Endometrial microvascular endothelial cells (primary cell): ENCODE measurements around the gene CEP170B. TPM values are rescaled to one million over a fixed set of nuclear protein-coding genes. Genes with fewer than 3 reads are reported as not detected.
"Not testable (repeated sequence)": the region's sequence is repeated elsewhere in the genome, so short reads cannot be mapped to it uniquely, and the experiment has no call there.

Source experiments
- in situ Hi-C: cut with HindIII; loops from 2 replicates; pipeline ENCODE4 v1.10.0; 2017; ENCODE audit warnings: low sequenced_read_pairs, low pct_unique_long_range_greater_than_20kb; ENCODE audit errors: inconsistent ontology term
- total RNA-seq: library from RNA; depleted of rRNA; stranded (reverse); fragments of >200 nt; gene quantifications from one replicate; pipeline ENCODE4 v1.2.3, GENCODE V29; 2015; ENCODE audit errors: inconsistent ontology term

Gene CEP170B
- total RNA-seq, 1 donor from 2014 or later = 20.1 TPM

DNA sequence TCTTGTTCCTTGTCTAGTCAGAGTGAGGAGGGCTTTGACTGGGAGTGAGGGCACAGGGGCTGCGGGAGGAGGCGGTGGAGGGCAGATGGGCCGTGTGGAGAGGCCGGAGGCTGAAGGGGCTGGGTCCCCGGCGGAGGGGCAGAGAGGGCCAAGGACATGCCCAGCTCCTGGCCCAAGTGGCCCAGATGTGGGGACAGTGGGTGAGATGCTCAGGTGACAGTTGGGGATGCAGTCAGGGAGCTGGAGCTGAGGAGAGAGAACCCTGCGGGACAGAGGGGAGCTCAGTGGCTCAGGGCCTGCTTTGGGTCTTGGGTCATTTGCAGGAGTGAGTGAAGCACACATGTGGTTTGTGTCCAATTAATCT lies 33.1 kb downstream of the CEP170B start:
- in situ Hi-C loops = no loop called here

DNA sequence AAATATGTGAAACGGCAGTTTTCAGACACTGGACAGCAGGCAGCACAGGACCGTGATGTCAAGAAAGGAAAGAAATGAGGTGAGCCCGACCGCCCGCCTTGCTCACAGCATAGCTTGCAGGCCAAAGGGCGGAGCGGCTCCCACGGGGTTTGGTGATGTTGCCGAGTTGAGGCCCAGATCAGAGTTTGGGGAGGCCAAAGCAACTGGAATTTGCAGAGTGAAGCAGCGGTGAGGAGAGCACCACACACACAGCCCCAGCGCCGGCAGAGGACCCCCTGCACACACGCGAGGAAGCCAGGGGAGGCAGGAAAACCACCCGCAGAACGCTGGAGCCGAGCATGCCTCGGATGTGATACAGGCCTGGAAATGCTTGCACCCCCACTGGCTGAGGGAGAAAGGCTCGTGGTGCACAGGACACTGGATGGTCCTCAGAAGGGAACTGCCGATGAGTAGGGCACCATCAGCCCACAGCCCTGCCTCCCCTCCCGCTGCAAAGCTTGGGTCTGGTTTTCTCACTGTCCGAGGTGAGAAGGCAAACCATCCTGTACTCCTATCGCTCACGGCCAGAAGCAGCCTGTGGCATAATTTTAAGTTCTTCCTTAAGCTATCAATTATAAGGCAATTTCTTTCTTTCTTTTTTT lies 33.9 kb downstream of the CEP170B start:
- in situ Hi-C loops = no loop called here

DNA sequence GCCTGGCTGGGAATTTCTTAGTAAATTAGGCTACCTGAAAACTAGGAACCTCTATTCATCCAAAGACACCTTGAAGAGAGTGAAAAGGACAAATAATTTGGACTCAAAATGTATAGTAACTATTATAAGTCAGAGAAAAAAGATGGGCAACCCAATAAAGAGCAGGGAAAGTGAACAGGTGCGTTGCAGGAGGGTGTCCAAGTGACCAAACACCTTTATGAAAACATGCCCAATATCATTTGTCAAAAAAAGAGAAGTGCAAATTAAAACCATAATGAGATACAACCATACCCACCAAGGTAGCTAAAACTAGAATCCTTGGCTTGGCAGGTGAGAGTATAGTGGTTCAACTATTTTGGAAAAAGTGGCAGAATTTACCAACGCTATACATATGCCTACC lies 34.7 kb downstream of the CEP170B start:
- in situ Hi-C loops = no loop called here

DNA sequence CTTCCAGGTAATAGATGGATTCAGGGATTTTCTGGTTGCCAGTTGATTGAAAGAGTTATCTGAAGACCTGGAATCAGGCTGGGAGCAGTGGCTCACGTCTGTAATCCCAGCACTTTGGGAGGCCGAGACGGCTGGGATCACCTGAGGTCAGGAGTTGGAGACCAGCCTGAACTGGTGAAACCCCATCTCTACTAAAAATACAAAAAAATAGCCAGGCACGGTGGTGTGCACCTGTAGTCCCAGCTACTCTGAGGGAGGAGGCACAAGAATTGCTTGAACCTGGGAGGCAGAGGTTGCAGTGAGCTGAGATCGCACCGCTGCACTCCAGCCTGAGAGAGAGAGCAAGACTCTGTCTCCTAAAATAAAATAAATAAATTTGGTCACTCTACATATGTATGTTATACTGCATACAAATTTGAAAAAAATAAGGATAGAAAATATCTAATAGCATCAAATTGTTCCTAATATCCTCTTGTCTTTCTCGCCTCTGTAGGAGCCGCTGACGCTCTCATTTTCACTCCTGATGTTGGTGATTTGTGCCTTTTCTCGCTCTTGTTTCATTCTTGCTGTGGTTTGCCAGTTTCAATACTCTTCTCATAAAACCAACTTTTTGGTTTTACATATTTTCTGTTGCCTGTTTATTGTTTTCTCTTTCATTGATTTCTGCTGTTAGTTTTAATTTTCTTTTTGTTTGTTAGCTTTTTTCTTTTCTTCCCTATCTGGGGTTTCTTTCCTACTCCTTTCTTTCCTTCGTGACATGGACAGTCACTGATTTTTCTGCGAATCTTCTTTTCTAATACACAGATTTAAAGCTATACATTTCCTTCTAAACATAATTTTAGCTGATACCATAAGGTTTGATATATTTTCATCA lies 35.8 kb downstream of the CEP170B start:
- in situ Hi-C loops = no loop called here

DNA sequence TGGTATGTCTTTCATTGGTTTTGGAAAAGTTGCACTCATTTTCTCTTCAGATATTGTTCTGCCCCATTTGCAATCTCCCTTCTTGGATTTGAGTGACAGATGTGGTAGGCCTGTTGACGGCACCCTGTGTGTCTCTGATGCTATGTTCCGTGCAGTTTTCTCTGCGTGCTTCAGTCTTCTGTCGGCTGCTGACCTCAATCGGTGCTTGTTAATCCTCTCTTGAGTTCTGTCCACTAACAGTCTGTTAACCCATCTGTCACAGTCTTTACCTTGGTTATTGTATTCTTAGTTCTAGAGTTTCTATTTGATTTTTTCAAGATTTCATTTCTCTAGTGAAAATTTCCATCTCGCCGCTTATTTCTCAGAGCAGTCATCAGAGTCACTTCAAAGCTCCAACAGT lies 38.9 kb downstream of the CEP170B start:
- in situ Hi-C loops = no loop called here

DNA sequence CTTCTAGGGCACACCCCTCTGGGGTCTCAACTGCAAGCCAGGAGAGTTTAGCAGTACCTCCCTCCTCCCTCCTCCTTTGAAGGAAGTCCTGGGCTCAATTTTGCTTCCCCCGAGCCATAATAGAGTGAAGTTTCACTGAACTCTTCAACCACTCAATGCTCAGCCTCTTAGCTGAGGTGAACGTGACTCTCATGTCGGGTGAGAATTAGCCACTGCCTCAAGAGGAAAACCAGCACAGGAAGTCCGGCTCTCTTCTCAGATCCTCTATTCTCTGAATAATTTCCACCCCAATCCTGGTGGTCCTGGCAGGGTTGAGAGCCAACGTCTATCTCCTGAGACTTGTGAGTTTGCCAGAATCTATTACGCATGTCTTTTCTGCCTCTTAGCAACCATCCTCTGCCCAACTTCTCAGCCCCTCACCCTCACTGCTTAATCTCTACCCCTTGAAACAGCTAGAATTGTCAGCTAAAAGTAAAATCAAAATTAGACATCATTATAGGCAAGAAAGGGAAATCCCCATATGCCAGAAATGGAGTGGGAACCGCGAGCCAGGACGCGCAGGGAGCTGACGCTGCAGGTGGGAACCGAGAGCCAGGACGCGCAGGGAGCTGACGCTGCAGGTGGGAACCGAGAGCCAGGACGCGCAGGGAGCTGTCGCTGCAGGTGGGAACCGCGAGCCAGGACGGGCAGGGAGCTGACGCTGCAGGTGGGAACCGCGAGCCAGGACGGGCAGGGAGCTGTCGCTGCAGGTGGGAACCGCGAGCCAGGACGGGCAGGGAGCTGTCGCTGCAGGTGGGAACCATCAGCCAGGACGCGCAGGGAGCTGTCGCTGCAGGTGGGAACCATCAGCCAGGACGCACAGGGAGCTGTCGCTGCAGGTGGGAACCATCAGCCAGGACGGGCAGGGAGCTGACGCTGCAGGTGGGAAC lies 39.8 kb downstream of the CEP170B start:
- in situ Hi-C loops = not testable (repeated sequence)

DNA sequence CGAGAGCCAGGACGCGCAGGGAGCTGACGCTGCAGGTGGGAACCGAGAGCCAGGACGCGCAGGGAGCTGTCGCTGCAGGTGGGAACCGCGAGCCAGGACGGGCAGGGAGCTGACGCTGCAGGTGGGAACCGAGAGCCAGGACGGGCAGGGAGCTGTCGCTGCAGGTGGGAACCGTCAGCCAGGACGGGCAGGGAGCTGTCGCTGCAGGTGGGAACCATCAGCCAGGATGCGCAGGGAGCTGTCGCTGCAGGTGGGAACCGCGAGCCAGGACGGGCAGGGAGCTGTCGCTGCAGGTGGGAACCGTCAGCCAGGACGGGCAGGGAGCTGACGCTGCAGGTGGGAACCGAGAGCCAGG lies 40.5 kb downstream of the CEP170B start:
- in situ Hi-C loops = not testable (repeated sequence)

DNA sequence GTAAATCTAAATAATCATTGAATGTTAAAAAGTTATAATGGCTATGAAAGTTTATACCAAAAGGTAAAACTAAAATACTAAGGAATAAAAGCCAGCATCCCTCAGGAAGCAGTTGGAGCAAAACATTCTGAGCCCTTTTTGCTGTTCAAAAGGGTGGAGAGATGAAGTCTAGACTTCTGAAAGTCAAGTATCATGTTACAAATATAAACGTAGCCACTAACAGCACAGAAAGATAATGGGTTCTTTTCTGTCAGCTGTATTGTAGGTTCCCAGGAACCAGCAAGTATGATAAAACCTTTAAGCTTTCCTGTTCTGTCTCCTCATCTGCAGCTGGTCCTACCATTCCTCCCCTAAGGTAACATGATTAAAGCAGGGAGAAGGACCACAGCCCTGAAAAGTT lies 43.2 kb downstream of the CEP170B start:
- in situ Hi-C loops = no loop called here

DNA sequence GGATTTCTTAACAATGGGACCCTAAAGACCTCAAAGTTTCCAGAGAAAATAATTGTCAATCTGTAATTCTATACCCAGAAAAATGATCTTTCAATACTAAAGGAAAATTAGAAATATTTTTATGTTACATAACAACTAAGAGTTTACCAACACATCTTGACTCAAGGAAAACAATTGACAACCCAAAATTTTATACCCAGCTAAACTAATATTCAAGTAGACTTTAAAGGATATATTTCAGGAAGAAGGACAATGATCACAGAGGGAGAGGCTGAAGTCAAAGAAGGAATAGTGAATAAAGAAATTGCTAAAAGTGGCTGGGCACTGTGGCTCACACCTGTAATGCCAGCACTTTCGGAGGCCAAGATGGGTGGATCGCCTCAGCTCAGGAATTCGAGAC lies 47.0 kb downstream of the CEP170B start:
- in situ Hi-C loops = no loop called here

DNA sequence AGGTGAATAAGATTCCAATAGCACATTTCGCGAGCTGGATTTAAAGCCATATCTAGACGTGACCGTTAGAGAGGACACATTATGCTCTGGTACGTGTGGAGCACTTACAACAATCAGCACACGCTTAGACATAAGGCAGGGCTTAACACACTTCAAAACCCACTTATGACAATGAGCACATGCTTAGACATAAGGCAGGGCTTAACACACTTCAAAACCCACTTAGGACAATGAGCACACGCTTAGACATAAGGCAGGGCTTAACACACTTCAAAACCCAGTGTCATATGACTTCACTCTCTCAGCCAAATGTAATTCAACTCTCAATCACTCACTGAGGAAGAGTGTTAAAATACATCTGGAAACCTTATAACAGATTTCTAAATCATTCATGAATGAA lies 48.4 kb downstream of the CEP170B start:
- in situ Hi-C loops = no loop called here

DNA sequence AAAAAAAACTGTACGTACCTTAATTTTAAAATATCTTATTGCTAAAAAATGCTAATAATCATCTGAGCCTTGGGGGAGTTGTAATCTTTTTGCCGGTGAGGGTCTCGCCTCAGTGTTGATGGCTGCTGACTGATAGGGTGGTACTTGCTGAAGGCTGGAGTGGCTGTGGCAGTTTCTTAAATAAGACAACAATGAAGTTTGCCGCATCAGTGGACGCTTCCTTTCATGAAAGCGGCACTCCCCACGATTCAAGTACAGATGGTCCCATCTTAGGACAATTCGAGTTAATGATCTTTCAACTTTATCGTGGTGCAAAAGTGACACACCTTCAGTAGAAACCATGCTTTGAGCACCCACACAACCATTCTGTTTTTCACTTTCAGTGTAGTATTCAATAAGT lies 52.0 kb downstream of the CEP170B start:
- in situ Hi-C loops = no loop called here

DNA sequence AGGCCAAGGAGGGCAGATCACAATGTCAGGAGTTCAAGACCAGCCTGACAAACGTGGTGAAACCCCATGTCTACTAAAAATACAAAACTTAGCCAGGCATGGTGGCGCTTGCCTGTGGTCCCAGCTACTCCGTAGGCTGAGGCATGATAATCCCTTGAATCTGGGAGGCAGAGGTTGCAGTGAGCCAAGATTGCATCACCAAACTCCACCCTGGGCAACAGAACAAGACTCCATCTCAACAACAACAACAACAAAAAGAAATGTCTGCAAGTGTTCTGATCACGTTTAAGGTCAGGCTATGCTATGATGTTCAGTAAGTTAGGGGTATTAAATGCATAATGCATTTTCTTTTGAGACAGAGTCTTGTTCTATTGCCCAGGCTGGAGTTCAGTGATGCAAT lies 52.9 kb downstream of the CEP170B start:
- in situ Hi-C loops = no loop called here

DNA sequence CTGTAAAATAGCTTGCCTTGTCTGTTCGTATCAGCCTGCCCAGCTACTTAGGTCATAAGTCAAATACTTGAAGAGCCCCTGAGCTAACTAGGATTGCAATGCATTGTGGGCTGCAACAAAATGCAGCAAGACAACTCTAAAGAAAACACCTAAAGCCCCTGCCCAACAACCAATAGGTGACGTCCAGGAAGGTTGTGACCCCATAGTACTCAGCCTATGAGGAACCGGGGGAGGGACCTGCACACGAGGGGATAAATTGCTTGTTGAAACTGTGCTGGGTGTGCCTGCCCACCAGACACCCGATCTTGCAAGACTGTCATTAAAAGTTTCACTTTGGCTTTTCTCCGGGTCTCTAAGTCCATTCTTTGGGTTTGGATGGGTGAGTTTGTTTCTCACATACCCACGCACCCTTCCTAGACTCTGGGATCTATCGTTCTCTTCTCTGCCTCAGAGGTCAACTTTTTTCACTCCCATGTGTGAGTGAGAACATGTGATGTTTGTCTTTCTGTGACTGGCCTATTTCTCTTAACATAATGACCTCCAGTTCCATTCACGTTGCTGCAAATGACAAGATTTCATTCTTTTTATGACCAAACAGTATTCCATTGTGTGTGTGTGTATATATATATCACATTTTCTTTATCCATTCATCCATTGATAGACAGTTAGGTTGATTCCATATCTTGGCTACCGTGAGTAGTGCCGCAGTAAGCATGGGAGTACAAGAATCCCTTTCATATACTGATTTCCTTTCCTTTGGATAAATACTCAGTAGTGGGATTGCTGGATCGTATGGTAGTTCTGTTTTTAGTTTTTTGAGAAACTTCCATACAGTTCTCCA lies 54.3 kb downstream of the CEP170B start:
- in situ Hi-C loops = not testable (repeated sequence)

DNA sequence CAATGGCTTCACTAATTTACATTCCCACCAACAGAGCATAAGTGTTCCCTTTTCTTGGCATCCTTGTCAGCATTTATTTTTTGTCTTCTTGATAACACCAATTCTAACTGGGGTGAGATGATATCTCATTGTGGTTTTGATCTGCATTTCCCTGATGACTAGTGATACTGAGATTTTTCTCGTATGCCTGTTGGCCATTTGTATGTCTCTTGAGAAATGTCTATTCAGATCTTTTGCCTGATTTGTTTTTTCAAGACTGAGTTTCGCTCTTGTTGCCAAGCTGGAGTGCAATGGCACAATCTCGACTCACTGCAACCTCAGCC lies 54.9 kb downstream of the CEP170B start:
- in situ Hi-C loops = no loop called here

DNA sequence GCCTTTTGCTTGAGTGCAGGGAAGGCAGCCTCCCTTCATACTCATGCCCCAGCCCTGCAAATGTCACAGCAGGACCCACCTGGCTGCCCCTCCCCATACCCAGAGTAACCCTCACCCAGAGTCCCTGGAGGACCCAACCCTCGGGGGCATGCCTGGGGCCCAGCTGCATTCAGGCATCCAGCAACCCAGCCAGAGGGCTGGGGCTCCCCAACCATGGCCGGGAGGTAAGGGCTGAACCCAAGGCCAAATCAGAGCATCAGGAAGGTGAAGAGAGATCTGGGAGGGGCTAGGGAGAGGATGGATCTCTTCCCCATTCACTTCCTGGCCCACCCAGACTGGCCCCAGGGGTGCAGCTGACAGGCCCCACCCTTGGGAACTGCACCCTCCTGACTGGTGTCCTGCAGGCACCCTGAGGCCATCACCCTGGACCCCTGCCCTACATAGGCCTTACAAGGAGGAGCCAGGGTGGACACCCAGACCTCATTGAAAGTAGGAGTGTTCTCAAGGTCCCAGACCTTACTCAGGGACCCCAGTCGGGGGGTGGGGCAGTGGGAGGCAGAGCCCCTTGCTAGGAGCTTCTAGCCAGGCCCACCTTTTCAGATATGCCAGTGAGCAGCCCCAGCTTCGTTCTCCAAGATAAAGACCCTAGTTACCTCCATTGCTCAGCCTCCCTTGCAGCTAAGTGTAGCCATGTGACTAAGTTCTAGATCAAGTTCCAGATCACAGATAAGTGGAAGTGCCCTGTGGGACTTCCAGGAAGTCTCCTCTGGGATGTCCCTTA lies 58.8 kb downstream of the CEP170B start:
- in situ Hi-C loops = no loop called here

DNA sequence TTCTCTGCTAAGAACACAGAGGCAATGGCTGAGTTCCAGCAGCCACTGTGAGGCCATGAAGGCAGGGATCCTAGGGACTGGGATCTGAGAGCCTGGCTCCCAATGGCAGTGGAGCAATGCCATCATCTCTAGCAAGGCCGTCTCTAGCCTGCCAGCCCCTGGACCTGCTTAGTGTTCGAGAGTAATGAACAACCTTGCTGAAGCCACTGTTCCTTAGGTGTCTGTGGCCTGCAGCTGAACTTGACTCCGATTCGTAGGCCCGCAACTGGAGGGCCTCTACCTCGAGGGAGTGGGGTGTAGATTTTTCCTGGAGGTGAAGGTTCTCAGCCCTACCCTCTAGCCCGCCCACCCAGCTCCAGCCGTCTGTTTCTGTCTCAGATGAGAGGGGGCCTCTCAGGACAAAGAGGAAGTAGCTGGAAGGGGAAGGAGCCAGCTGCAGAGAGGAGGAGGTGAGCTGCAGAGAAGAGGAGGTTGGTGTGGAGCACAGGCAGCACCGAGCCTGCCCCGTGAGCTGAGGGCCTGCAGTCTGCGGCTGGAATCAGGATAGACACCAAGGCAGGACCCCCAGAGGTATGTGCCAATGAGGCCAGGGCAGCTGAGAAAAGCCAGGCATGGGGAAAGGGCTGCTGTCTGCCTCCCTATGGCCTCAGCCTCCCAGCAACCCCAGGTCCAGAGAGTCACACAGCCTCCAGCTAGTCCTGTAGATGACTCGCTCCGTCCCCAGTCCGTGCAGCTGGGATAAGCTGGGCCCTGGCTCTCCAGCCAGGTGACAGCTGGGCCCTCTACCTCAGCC lies 59.5 kb downstream of the CEP170B start, which contains the start of gene PLD4:
Gene PLD4, plus strand, starts transcription at position 459 of the 793 bp plus-strand sequence. CDS start 2,262 bp downstream, outside the sequence.
- in situ Hi-C loops = no loop called here

DNA sequence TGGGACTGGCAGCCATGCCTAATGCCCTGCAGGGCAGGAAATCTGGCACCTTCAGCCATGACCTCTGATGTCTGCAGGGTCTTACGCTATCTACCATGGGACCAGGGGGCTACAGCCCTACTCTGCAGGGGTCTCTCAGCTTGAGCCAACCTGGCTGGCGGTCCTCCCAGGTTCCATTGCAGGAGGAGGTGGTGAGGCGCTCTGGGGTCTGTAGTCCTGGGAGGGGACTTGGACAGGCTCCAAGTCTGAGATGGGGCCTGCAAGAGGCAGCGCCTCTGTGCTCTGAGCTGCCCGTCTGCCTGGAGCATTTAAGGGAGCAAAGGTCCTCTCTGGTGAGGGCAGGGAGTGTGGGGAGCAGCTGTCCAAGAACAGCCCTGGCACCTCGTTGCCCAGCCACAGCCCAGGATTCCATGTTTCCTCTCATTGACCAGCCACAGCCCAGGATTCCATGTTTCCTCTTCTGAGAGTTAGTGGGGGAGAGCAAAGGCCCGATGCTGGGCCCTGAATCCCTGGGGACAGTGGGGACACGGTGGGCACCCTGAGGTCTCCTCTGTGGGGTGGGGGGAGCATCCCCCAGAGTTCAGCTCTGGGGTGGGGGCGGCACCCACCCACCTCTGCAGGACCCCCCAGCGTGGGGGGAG lies 60.3 kb downstream of the CEP170B start:
- in situ Hi-C loops = no loop called here
